SU-DHL-6 (cell line): ENCODE measurements around the gene LRRIQ3.

ENCODE experiments used
- H2AFZ ChIP-seq: fragments of 200-600 bp; sonication (generic); 2 replicates; pipeline ENCODE4 v1.6.1; 2014; ENCODE audit warnings: low read depth, mild to moderate bottlenecking, moderate library complexity, mixed read lengths, antibody characterized with exemption, low read length; ENCODE audit not compliant: severe bottlenecking
- H3F3A ChIP-seq: fragments of 200-600 bp; shearing (Covaris generic); 2 replicates; pipeline ENCODE4 v1.6.0; 2016; ENCODE audit warnings: antibody characterized with exemption, mild to moderate bottlenecking; ENCODE audit not compliant: insufficient read depth
- H3K27ac ChIP-seq: fragments of 200-600 bp; sonication (generic); 2 replicates; pipeline ENCODE4 v1.5.1; 2016; ENCODE audit warnings: low read depth, mild to moderate bottlenecking, low read length, moderate library complexity, mixed read lengths
- H3K27me3 ChIP-seq: fragments of 200-600 bp; sonication (generic), shearing (Covaris generic); 2 replicates; pipeline ENCODE4 v1.6.0; 2014; ENCODE audit warnings: mild to moderate bottlenecking, low read length
- H3K36me3 ChIP-seq: fragments of 200-600 bp; sonication (generic); 2 replicates; pipeline ENCODE4 v1.6.1; 2014; ENCODE audit warnings: mild to moderate bottlenecking, low read length, mixed read lengths
- H3K4me2 ChIP-seq: fragments of 300-600, 200-600 bp; shearing (Covaris generic), sonication (generic); 2 replicates; pipeline ENCODE4 v1.6.0; 2014; ENCODE audit warnings: low read length, low read depth, mild to moderate bottlenecking; ENCODE audit not compliant: poor library complexity, severe bottlenecking
- H3K4me3 ChIP-seq: fragments of 200-600 bp; sonication (generic); 2 replicates; pipeline ENCODE4 v1.5.1; 2014; ENCODE audit warnings: antibody characterized with exemption, low read length, mild to moderate bottlenecking, mixed read lengths; ENCODE audit not compliant: insufficient read depth, poor library complexity, severe bottlenecking
- H3K79me2 ChIP-seq: fragments of 200-600 bp; sonication (generic); 2 replicates; pipeline ENCODE4 v1.6.1; 2014; ENCODE audit warnings: mild to moderate bottlenecking, low read length, moderate library complexity; ENCODE audit not compliant: insufficient read depth
- H3K9ac ChIP-seq: fragments of 200-600 bp; sonication (generic); 2 replicates; pipeline ENCODE4 v1.7.0; 2014; ENCODE audit warnings: mild to moderate bottlenecking, low read length
- H3K9me2 ChIP-seq: fragments of 200-600 bp; sonication (generic); replicated peaks from 2 replicates; pipeline ENCODE4 v1.6.1; 2014; ENCODE audit warnings: low read length; ENCODE audit not compliant: insufficient read depth
- H3K9me3 ChIP-seq: fragments of 200-600 bp; sonication (generic); 2 replicates; pipeline ENCODE4 v1.6.1; 2014; ENCODE audit warnings: low read length, mixed read lengths; ENCODE audit not compliant: insufficient read depth
- H4K20me1 ChIP-seq: fragments of 200-600 bp; sonication (generic); 2 replicates; pipeline ENCODE4 v1.6.1; 2014; ENCODE audit warnings: low read depth, mild to moderate bottlenecking, antibody characterized with exemption, low read length, moderate library complexity, mixed read lengths
- CTCF ChIP-seq: fragments of 200-600 bp; sonication (generic); IDR thresholded peaks from one replicate; pipeline ENCODE4 v1.5.1; 2017; ENCODE audit warnings: antibody characterized with exemption, mild to moderate bottlenecking, low read length, moderate library complexity; ENCODE audit not compliant: insufficient read depth, poor library complexity, severe bottlenecking
- EZH2phosphoT487 ChIP-seq: fragments of 200-600 bp; sonication (generic), shearing (Covaris generic); conservative IDR thresholded peaks from 2 replicates; pipeline ENCODE4 v1.6.1; 2018; ENCODE audit warnings: mild to moderate bottlenecking, antibody characterized with exemption, low read length, moderate library complexity, mixed read lengths

LRRIQ3 gene

GRCh38 chr1:74065081-74065480 lies 132.9 kb downstream of the LRRIQ3 start:
- TF ChIP-seq EZH2phosphoT487: no peak
- TF ChIP-seq CTCF: no peak
- H3K4me2 ChIP-seq: no peak overlapping the region
- no peaks in the 10 kb centered on the region for H3K9me2 ChIP-seq
- no peak overlapping the region for H3K4me3 ChIP-seq
- H3F3A ChIP-seq: no peaks in the 10 kb centered on the region
- H3K79me2 ChIP-seq: no peaks in the 10 kb centered on the region
- H3K9me3 ChIP-seq: no peaks in the 10 kb centered on the region
- H3K27me3 ChIP-seq: no peaks in the 10 kb centered on the region
- no peak overlapping the region for H3K27ac ChIP-seq
- H4K20me1 ChIP-seq: no peaks in the 10 kb centered on the region
- no peaks in the 10 kb centered on the region for H3K36me3 ChIP-seq
- no peak overlapping the region for H2AFZ ChIP-seq
- no peak overlapping the region for H3K9ac ChIP-seq

- H3K9ac ChIP-seq: no peak overlapping the region
- no peak for TF ChIP-seq CTCF
- no peak for TF ChIP-seq EZH2phosphoT487
- no peak overlapping the region for H3K4me2 ChIP-seq
- H3K36me3 ChIP-seq: no peaks in the 10 kb centered on the region
- no peak overlapping the region for H3K27ac ChIP-seq
- H3K9me2 ChIP-seq: no peaks in the 10 kb centered on the region
- H3K27me3 ChIP-seq: no peaks in the 10 kb centered on the region
- H3F3A ChIP-seq: no peaks in the 10 kb centered on the region
- no peak overlapping the region for H2AFZ ChIP-seq
- no peaks in the 10 kb centered on the region for H3K9me3 ChIP-seq
- no peaks in the 10 kb centered on the region for H3K79me2 ChIP-seq
- no peaks in the 10 kb centered on the region for H4K20me1 ChIP-seq
- H3K4me3 ChIP-seq: no peak overlapping the region
Measured at GRCh38 chr1:74057719-74058118, 140.3 kb downstream of the LRRIQ3 start.

GRCh38 chr1:74053407-74053806 lies 144.6 kb downstream of the LRRIQ3 start:
- H3K27ac ChIP-seq: no peak overlapping the region

More at GRCh38 chr1:74053407-74053806, 144.6 kb downstream of the LRRIQ3 start:
- Histone ChIP-seq H3K9ac (no peak overlapping the region), H3K4me2 (no peak overlapping the region), H3F3A (no peaks in the 10 kb centered on the region), H2AFZ (no peak overlapping the region), H3K9me3 (no peaks in the 10 kb centered on the region), H3K4me3 (no peak overlapping the region), H3K27me3 (no peaks in the 10 kb centered on the region), H3K9me2 (no peaks in the 10 kb centered on the region), H3K79me2 (no peaks in the 10 kb centered on the region), H4K20me1 (no peaks in the 10 kb centered on the region), H3K36me3 (no peaks in the 10 kb centered on the region)
- TF ChIP-seq EZH2phosphoT487: no peak
- TF ChIP-seq CTCF: no peak
